Measurements from ENCODE around the gene OTOP3.

Gene OTOP3

GRCh38 chr17:74941128-74941725 is 5.5 kb downstream of the OTOP3 start:
- DNase-seq (ENCODE audit: low spot score), result no peak

GRCh38 chr17:74943808-74944522 is 8.3 kb downstream of the OTOP3 start:
- DNase-seq (ENCODE audit: low spot score), result no peak

GRCh38 chr17:74945543-74945942 is 9.8 kb downstream of the OTOP3 start:
- no peak for DNase-seq (ENCODE audit: low spot score)

- no peak for DNase-seq (ENCODE audit: low spot score)
These were observed 10.9 kb downstream of the OTOP3 start for GRCh38 chr17:74946641-74947040.

DNA sequence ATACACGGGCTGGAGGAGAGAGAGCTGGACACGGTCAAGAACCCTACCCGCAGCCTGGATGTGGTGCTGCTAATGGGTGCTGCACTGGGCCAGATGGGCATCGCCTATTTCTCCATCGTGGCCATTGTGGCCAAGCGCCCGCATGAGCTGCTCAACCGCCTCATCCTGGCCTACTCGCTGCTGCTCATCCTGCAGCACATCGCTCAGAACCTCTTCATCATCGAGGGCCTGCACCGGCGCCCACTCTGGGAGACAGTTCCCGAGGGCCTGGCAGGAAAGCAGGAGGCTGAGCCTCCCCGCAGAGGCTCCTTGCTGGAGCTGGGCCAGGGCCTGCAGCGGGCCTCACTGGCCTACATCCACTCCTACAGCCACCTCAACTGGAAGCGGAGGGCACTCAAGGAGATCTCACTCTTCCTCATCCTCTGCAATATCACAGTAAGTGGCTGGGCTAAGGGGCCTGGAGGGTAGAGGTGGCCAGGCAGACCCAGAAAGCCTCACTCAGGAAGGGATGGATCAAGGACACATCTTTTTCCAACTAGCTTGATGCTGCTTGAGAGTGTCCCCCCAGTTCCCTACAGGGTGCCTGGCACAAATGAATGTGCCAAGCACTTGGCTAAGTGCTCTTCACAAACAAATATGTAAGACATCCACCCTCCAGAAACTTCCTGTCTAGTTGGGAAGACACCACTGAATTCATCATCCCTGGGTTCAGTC is 11.5 kb downstream of the OTOP3 start:
- DNase-seq (ENCODE audit: low spot score), result no peak

GRCh38 chr17:74949455-74950115 is 13.9 kb downstream of the OTOP3 start:
- no peak for DNase-seq (ENCODE audit: low spot score)

DNA sequence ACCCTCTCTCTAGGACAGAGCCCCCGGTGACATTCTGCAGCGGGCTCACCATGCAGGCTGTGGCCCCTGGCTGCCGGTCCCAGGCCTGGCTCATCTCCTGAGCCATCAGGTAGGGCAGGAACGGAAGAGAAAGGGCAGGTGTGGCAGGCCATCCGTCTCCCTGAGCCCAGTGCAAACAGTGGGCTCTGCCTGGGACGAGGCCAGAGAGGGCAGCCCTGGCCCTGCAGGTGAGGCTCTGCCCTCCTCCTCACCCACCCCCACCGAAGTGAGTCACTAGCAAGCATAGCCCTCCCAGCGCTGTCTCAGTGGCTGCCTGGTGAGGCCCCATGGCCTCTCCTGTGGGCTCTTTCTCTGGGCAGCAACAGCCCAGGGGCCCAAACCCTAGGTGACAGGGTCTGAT is 14.5 kb downstream of the OTOP3 start:
- no peak for DNase-seq (ENCODE audit: low spot score)

DNA sequence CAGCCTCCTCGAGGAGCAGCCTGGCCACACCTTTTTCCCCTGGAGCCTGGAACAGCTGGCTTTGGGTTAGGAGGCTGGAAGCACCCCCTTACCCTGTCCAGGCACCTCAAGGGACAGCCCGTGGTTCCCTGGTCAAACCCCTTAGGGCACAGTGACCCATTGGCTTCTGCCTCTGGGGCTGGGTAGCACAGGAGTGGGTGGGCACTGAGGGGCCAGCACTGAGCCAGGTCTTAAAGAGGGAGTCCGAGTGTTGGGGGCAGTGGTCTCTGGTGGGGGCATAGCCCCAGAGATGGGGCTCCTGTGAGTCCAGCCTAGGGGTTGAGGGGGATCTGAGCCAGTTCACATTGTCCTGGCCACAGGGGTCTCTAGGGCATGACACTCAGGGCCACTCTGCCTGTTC is 15.4 kb downstream of the OTOP3 start:
- DNase-seq (ENCODE audit: low spot score), result no peak

GRCh38 chr17:74951680-74952421 is 16.2 kb downstream of the OTOP3 start:
- DNase-seq (ENCODE audit: low spot score), result no peak

DNA sequence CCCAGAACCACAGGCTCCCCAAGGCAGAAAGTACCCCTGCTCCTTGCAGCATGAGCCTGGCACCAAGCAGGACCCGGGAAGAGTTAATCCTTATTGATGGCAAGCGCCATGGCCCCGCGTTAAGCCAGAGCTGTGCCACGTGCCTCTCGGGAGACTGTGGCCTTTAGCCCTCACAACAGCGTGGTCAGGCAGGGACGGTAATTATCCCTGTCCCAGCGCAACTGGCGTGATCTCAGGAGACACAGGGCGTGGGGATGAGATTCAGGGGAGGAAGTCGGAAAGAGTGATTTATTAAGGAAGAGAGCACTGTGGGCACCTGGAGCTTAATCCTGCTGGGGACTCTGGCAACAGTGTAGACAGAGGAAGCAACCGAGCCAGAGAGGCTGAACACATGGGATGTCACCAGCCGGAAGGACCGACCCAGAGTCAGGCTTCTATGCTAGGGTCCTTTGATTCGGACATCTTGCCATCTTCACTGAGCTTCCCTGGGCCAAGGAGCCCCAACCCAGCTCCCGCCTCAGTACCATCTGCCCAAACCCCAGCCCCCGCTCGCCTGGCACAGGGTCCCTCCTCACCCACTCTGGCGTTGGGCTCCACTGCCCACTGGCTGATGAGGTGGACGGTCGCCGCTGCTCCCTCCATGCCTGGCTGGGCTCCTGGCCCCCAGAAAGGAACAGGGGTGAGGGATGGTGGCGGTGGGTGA is 16.9 kb downstream of the OTOP3 start:
- no peak for DNase-seq (ENCODE audit: low spot score)

DNA sequence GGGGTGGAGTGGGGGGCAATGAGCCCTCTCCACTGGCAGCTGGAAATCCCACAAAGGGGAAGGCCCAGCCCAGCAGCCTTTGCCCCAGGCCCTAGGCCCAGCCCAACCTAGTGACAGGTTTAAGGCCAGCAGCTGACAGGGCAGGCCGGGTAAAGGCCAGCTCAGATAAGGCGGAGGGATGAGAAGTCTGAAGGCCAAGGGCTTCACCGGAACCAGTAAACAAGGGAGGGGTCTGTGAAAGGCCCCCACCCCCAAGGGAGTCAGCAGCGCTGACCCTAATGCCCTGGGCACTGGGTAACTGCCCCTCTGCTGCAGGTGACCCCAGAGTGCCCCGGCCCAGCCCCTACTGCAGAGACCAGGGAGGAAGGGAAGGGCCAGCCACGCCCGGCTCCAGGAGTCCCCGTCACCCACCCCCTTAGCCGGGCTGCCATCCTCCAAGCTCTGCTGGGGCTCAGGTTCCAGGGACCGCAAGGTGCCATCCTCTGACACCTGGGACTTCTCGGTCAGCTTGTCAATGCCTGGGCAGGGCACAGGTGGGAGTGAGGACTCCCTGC is 17.5 kb downstream of the OTOP3 start:
- DNase-seq (ENCODE audit: low spot score), result no peak

- no peak for DNase-seq (ENCODE audit: low spot score)
These were observed 18.4 kb downstream of the OTOP3 start for GRCh38 chr17:74954115-74954514.

DNA sequence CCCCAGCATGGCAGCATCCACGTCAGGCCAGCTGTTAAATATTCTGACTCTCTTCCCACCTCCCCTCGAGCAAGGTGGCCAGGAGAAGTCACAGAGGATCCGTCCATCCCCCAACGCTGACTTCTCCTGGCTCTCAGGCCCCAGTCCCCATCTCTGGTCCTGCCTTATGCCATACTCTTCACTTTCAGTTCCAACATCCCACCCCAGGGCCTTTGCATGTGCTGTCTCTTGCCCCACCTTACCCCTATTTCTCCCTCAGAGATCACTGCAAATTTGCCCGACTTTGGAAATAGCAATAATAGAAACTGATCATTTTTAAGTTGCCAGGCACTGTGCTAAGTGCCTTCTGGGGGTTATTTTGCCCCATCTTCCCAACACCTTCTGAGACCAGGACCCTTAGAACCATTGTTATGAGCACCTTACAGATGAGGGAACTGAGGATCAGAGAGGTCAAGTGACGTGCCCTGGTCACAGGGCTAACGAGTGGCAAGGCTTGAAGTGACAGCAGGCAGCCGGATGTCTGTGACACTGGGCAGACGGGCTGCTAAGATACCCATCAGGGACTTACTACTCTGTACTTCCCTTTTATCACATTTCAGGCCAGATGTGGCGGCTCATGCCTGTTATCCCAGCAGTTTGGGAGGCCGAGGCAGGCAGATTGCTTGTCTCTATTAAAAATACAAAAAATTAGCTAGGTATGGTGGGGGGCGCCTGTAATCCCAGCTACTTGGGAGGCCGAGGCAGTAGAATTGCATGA is 19.1 kb downstream of the OTOP3 start:
- DNase-seq (ENCODE audit: low spot score), result no peak

- no peak for DNase-seq (ENCODE audit: low spot score)
These were observed 20.4 kb downstream of the OTOP3 start for GRCh38 chr17:74956093-74956492.

DNA sequence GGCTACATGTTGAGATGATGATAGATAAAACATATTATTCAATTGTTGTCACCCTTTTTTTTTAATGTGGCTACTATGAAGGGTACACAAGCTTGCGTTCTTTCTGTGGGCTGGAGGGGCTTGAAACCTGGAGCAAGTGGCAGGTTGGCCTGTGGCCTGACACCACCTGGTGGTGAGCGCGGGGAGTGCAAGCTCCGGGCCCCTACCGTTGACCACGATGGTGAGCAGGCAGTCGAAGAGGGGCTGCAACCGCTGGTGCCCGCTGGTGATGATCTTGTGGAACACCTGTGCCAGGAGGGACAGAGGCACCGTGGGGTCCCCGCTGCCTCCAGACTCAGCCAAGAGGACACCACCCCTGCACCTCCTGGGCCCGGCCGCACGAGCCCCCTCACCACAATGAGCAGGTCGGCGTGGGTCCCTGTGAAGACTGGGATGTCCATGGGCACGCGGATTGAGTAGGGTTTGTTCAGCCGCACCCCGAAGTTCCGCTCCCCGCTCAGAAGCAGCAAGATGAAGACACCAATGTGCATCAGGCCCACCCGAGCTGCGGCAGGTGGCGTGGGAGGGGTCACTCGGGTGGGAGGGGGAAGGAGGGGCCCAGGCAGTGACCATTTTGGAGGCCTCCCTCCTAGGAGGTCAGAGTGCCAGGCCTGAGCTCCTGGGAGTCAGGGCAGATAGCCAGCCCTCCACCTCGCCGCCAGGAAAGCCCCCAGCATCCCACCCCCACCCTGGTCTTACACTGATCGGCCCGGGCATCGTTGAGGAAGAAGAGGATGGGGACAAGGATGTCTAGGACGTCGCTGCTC is 22.4 kb downstream of the OTOP3 start:
- DNase-seq (ENCODE audit: low spot score), result peak; percentile 76

DNA sequence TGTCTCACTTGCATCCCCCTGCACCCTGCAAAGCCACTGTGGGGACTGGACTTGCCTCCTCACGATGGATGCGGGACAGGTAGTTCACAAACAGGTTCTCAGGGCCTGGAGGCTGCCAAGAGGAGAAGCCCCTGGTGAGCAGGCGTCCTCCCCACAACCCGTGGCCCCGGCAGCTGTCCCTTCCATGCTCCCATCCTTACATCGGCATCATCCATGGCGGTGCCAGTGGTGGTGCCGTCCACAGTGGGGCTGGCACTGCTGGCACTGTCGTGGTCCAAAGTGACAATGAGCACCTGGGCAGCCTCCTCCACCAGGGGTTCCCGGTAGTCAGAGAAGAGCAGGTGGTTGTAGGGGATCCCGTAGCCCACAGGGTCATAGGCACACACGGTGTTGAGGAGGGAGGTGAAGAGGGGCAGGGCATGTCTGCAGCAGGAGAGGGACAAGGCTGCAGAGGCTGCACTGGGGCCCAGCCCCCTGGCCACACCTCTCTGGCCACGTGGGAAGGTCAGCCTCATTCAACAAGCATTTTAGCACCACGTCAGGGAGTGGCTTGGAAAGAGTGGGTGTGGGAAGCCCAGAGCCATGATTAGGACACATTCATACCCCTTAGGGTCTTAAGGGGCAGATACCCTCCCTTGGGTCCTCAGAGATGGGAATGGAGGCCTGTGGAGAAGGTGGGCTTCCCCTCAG is 24.3 kb downstream of the OTOP3 start:
- DNase-seq (ENCODE audit: low spot score), result no peak

DNA sequence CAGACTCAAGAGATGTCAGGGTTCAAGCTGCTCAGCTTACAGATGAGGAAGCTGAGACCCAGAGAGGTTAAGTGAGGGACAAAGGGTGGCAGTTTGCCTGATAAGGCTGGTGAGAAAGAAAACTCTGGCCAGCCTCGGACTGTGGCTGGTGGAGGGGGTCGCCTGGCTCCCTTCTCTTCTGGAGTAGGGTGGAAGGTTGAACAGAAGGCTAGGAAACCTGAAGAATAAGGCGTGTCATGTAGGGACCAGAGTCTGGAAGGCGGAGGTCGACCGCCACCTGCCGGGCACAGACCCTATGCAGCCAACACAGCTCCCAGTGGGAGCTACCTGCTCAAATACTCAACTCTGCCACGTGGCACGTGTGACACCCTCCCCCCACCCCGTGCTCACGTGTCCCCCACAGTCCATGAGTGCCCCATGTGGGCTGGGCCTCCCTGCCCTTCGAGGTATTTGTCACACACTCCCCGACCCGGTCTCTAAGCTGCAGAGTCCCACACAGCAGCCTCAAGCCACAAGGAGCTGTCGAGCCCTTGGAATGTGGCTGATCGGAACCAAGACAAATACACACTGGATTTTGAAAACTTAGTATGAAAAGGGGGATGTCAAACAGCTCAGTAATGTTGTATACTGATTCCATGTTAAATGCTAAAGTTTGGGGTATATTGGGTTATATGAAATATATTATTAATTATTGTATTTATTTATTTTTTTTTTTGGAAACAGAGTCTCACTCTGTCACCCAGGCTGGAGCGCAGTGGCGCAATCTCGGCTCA is 25.1 kb downstream of the OTOP3 start:
- peak; percentile 49 for DNase-seq (ENCODE audit: low spot score)

Data from CD4-positive, alpha-beta T cell treated with Interleukin-2 at 100 ng/mL for 4 hours (primary cell).